Epithelial cell of proximal tubule (primary cell): ENCODE data around the gene SNAI3. TPM values are rescaled to one million over a fixed set of nuclear protein-coding genes. Genes with fewer than 3 reads are reported as not detected.

Experiments used
- DNase-seq: peaks from one replicate; pipeline ENCODE4 v3.0.0-alpha.2; 2011; ENCODE audit warnings: low read depth
- H3K4me3 ChIP-seq: 2 replicates; pipeline ENCODE4 v1.5.1; 2011; ENCODE audit warnings: low read depth, mild to moderate bottlenecking, low read length
- total RNA-seq: library from RNA; depleted of rRNA; stranded (reverse); fragments of >200 nt; gene quantifications from 2 replicates; pipeline ENCODE4 v1.2.3, GENCODE V29; 2015
- TF ChIP-seq, protein P1 (sequence below): conservative IDR thresholded peaks from 2 replicates; pipeline ENCODE4 v1.5.1; 2012; ENCODE audit warnings: low read depth, mild to moderate bottlenecking, low read length

Gene SNAI3
- total RNA-seq, 1 donor from 2014 or later = 0.23 TPM

DNA sequence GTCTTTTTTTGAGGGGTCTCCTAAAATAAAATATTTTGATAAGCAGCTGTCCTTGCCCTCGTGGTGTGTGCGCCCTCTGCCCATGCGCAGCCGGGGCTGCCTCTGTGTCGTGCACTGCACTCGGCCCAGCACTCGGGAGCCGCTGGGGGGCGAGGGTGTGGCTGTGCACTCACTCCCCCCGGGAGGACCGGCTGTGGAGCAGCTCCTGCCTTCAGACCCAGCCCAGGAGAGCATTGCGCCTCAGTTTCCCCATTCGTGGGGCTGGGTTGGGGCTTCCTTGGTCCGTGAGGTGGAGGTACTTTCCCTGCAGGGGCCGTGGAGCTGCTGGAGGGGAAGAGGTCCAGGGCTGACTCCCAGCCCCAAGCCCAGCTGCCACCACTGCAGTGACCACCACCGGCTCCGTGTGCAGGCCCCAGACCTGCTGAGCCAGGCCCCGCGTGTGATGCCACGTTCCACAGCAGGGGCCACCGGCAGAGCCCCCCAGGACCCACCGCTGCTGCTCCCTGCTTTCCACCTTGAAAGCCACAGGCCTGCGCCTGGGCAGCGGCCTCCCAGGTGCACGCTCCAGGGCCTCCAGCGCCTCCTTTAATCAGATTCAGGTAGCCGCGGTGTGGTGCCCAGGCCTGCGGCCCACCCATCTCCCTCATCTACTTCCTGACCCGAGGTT lies 54.3 kb downstream of the SNAI3 start:
- H3K4me3 ChIP-seq = no peak overlapping the region
- TF ChIP-seq, protein P1, sequence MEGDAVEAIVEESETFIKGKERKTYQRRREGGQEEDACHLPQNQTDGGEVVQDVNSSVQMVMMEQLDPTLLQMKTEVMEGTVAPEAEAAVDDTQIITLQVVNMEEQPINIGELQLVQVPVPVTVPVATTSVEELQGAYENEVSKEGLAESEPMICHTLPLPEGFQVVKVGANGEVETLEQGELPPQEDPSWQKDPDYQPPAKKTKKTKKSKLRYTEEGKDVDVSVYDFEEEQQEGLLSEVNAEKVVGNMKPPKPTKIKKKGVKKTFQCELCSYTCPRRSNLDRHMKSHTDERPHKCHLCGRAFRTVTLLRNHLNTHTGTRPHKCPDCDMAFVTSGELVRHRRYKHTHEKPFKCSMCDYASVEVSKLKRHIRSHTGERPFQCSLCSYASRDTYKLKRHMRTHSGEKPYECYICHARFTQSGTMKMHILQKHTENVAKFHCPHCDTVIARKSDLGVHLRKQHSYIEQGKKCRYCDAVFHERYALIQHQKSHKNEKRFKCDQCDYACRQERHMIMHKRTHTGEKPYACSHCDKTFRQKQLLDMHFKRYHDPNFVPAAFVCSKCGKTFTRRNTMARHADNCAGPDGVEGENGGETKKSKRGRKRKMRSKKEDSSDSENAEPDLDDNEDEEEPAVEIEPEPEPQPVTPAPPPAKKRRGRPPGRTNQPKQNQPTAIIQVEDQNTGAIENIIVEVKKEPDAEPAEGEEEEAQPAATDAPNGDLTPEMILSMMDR = no peak
- DNase-seq = no peak

DNA sequence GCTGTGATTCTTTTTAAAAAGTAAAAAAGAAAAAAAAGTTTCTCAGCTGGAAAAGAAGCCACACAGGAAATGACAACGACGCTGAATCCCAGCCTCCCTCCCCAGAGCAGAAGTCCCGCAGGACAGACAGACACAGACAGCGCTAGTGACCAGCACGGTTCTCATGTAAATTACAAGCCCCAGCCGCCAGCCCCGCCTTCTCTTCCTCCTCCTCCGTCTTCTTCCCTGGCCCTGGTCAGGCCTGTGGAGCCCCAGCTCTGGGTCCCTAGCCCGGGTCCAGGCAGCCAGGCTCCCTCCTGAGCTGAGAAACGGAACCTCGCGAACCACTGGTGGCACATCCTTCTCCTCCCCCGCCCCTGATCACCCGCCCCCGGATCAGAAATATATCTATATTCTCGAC lies 54.9 kb downstream of the SNAI3 start:
- TF ChIP-seq, protein P1 = no peak
- H3K4me3 ChIP-seq = no peak overlapping the region
- DNase-seq = no peak

DNA sequence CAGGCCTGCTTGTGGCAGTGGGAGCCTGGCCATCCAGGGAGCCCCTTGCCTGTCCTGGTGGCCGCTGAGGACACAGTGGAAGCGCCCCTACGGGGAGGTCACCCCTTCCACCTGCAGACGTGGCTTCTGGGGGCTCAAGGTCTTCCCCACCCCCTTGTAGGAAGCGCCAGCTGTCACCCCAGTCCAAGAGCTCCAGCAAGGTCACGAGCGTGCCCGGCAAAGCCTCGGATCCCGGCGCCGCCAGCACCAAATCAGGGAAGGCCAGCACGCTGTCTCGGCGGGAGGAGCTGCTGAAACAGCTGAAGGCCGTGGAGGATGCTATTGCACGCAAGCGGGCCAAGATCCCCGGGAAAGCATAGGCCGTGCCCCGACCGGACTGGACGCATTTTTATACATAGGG lies 55.4 kb downstream of the SNAI3 start:
- no peak for DNase-seq
- TF ChIP-seq, protein P1 = no peak

DNA sequence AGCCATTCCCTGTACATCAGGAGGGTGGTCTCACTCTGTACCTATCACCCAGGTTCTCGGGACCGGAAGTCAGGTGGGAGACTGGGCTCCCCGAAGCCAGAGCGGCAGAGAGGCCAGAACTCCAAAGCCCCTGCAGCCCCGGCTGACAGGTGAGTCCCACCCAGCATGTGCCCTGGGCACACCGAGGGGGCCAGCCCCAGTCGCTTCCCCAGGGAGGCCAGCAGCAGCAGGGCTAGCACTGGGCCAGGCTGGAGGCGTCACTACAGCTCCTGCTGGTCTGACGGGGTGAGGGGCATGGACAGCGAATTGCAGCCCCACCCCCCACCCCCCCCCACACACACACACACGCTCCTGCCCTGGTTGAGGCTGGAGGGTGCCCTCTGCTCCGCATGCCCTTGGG lies 55.9 kb downstream of the SNAI3 start:
- TF ChIP-seq, protein P1 = no peak
- no peak for DNase-seq
- no peak overlapping the region for H3K4me3 ChIP-seq

More for the DNA sequence above, 55.4 kb downstream of the SNAI3 start:
- no peak overlapping the region for H3K4me3 ChIP-seq

DNA sequence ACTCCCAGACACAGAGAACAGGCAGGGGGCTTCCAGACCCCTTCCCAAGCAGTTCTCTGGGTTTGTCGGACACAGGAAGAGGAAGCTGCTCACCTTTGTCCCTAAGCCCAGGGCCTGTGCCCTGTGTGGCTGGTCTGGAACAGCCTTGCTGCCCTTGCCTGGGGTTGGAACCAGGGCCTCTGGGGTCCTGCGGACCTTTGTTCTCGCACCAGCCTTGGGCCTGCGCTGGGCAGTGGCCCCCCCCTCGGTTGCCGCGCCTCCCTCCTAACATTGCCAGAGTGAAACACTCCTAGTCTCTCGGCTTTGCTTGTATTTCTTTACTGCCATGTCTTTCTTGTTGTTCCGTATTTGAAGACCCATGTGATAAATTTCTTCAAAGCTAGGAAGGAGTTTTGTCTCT lies 56.5 kb downstream of the SNAI3 start:
- H3K4me3 ChIP-seq = no peak overlapping the region
- TF ChIP-seq, protein P1 = no peak
- no peak for DNase-seq

DNA sequence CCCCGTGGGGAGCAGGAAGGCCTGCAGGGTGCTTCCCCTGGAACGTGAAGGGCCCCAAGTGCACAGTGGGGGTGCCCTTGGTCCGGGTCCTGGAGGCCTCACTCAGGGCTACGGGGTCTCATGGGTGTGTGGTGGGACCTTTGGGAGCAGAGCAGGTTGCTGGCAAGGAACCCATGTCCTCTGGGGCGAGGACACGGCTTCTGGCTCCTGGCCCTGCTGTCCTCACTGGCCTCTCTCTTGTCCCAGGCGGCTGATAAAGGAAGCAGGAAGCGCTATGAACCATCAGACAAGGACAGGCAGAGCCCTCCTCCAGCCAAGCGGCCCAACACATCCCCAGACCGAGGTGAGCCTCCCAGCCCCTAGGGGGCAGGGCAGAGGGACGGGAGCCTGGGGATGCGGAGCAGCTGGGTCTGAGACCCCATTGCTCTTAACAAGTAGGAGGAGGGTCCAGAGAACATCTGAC lies 57.8 kb downstream of the SNAI3 start:
- H3K4me3 ChIP-seq = no peak overlapping the region
- TF ChIP-seq, protein P1 = peak; percentile 52
- no peak for DNase-seq

Other genes with a start within 250 kb of the SNAI3 start
- gene ZFPM1, start 233.2 kb downstream of the SNAI3 start, total RNA-seq = 2.1 and 5.7 TPM in 2 replicates
- 18.3 and 19.2 TPM in 2 replicates for gene ZC3H18, start 116.1 kb downstream of the SNAI3 start, total RNA-seq
- gene IL17C, start 47.9 kb downstream of the SNAI3 start, total RNA-seq = 0.17 TPM in 1 of 2 replicates, not detected in the other
- gene CYBA, start 35.5 kb downstream of the SNAI3 start, total RNA-seq = 877 and 896 TPM in 2 replicates
- 76.2 and 167 TPM in 2 replicates for gene MVD, start 23.4 kb downstream of the SNAI3 start, total RNA-seq
- gene RNF166, start 19.9 kb upstream of the SNAI3 start, total RNA-seq = 29.7 and 32.8 TPM in 2 replicates
- 9.3 and 26.6 TPM in 2 replicates for gene CTU2, start 20.0 kb upstream of the SNAI3 start, total RNA-seq
- gene PIEZO1, start 98.7 kb upstream of the SNAI3 start, total RNA-seq = 245 and 246 TPM in 2 replicates
- gene CDT1, start 117.3 kb upstream of the SNAI3 start, total RNA-seq = 76.2 and 88.5 TPM in 2 replicates
- 242 and 300 TPM in 2 replicates for gene APRT, start 125.4 kb upstream of the SNAI3 start, total RNA-seq
- 9.2 and 18.3 TPM in 2 replicates for gene GALNS, start 170.4 kb upstream of the SNAI3 start, total RNA-seq
- gene TRAPPC2L, start 170.6 kb upstream of the SNAI3 start, total RNA-seq = 48.3 and 58.2 TPM in 2 replicates
- gene PABPN1L, start 180.2 kb upstream of the SNAI3 start, total RNA-seq = not detected in 2 replicates